A549 (cell line): Measurements from ENCODE around the gene ACTMAP.

Experiments used
- CTCF ChIP-seq: fragments of >200 bp; sonication (Bioruptor Twin); formaldehyde crosslinking; IDR thresholded peaks from 3 replicates; pipeline ENCODE4 v1.5.1; 2016
- KDM5A ChIP-seq: fragments of 200-600 bp; sonication (generic); IDR thresholded peaks from 2 replicates; pipeline ENCODE4 v1.6.1; 2016; ENCODE audit warnings: antibody characterized with exemption, mild to moderate bottlenecking
- PBX3 ChIP-seq: IDR thresholded peaks from 2 replicates; pipeline ENCODE4 v1.6.1; 2012
- POLR2A ChIP-seq: IDR thresholded peaks from 2 replicates; pipeline ENCODE4 v1.6.1; 2012; ENCODE audit warnings: mild to moderate bottlenecking, low read length
- USF2 ChIP-seq: fragments of 450-650 bp; IDR thresholded peaks from 2 replicates; pipeline ENCODE4 v1.6.1; 2014; ENCODE audit warnings: antibody characterized with exemption

GRCh38 chr19:40777937-40778705, 27.8 kb upstream of the ACTMAP start, which contains the start of gene RAB4B:
- TF ChIP-seq KDM5A (no peak), PBX3 (peak; percentile 57), POLR2A (peak; percentile 61), CTCF (no peak), USF2 (peak; percentile 62)
